Endodermal cell (in vitro differentiated cells): ENCODE data around the gene PTPN21. TPM values are rescaled to one million over a fixed set of nuclear protein-coding genes. Genes with fewer than 3 reads are reported as not detected.

ENCODE experiments used
- DNase-seq: peaks from one replicate; pipeline ENCODE4 v3.0.0-alpha.2; 2017
- H3K27ac ChIP-seq: 2 replicates; pipeline ENCODE4 v1.5.1; 2013; ENCODE audit warnings: mild to moderate bottlenecking, low read depth, low read length, moderate library complexity
- H3K27me3 ChIP-seq: 2 replicates; pipeline ENCODE4 v1.6.1; 2013; ENCODE audit warnings: mild to moderate bottlenecking, low read length, moderate library complexity; ENCODE audit not compliant: insufficient read depth, control insufficient read depth, poor library complexity, severe bottlenecking
- H3K36me3 ChIP-seq: 2 replicates; pipeline ENCODE4 v1.7.0; 2013; ENCODE audit warnings: mild to moderate bottlenecking, low read length, moderate library complexity; ENCODE audit not compliant: control insufficient read depth, insufficient read depth
- H3K4me1 ChIP-seq: one replicate; pipeline ENCODE4 v1.7.0; 2013; ENCODE audit warnings: low read length; ENCODE audit not compliant: control insufficient read depth, insufficient read depth
- H3K4me3 ChIP-seq: 2 replicates; pipeline ENCODE4 v1.5.1; 2013; ENCODE audit warnings: mild to moderate bottlenecking, low read length, moderate library complexity
- H3K9ac ChIP-seq: 2 replicates; pipeline ENCODE4 v1.6.1; 2013; ENCODE audit warnings: mild to moderate bottlenecking, low read length, moderate library complexity; ENCODE audit not compliant: poor library complexity, severe bottlenecking; ENCODE audit errors: extremely low read depth
- H3K9me3 ChIP-seq: 2 replicates; pipeline ENCODE4 v1.6.1; 2013; ENCODE audit warnings: mild to moderate bottlenecking, low read length, moderate library complexity; ENCODE audit not compliant: control insufficient read depth
- H3K27ac Mint-ChIP-seq: 2 replicates; pipeline ENCODE4 v1.8.0; 2020; ENCODE audit warnings: mixed read lengths
- H3K27me3 Mint-ChIP-seq: 2 replicates; pipeline ENCODE4 v1.8.0; 2021; ENCODE audit warnings: mild to moderate bottlenecking, mixed read lengths; ENCODE audit not compliant: insufficient read depth
- H3K36me3 Mint-ChIP-seq: 2 replicates; pipeline ENCODE4 v1.8.0; 2020; ENCODE audit warnings: low read depth, mixed read lengths
- H3K4me1 Mint-ChIP-seq: 2 replicates; pipeline ENCODE4 v1.8.0; 2020; ENCODE audit warnings: mixed read lengths
- H3K4me3 Mint-ChIP-seq: 2 replicates; pipeline ENCODE4 v1.8.0; 2020; ENCODE audit warnings: mild to moderate bottlenecking, moderate library complexity, mixed read lengths
- H3K9me3 Mint-ChIP-seq: 2 replicates; pipeline ENCODE4 v1.8.0; 2020; ENCODE audit warnings: mild to moderate bottlenecking, mixed read lengths
- CTCF ChIP-seq: fragments of 200-600 bp; sonication (generic); conservative IDR thresholded peaks from 2 replicates; pipeline ENCODE4 v1.5.0; 2021; ENCODE audit warnings: antibody characterized with exemption, mild to moderate bottlenecking
- WGBS, 2 experiments: methylation state at CpG; one replicate each; pipeline versions ENCODE4 v1.1.5 to v1.1.7; 2013; ENCODE audit warnings: missing lambda C conversion rate in 2 of 2, mixed read lengths in 1 of 2; ENCODE audit not compliant: insufficient coverage in 1 of 2, insufficient read length in 1 of 2; 5-methylcytosine and 5-hydroxymethylcytosine counted together
- total RNA-seq, 2 donors: library from RNA; stranded (reverse); fragmentation: NEBNext Ultra II Directional in 1 of 2; extraction: Animal tissue kit (Norgen Biotek cat#: 25700) in 1 of 2; gene quantifications; 2 replicates in 1 of 2; 3 replicates in 1 of 2; pipeline ENCODE4 v1.2.1, GENCODE V29; 2021

The PTPN21 gene
- total RNA-seq, 2 donors from 2014 or later, result 23.8 to 45.5 TPM

- no peak for TF ChIP-seq CTCF
- H3K4me1 Mint-ChIP-seq, result peaks cover 12% of the 10 kb centered on the region
- peaks cover 84% of the 10 kb centered on the region for H3K36me3 ChIP-seq
- H3K27me3 Mint-ChIP-seq, result no peaks in the 10 kb centered on the region
- DNase-seq, result no peak
- peaks cover 8% of the 10 kb centered on the region for H3K9me3 ChIP-seq
- H3K4me1 ChIP-seq, result no peaks in the 10 kb centered on the region
- no CpG with 5 or more reads among the region's 1 CpG for WGBS, 2 experiments
- no peaks in the 10 kb centered on the region for H3K27me3 ChIP-seq
- H3K4me3 ChIP-seq, result no peak overlapping the region
- peak overlapping the region; percentile 87 for H3K27ac Mint-ChIP-seq
- H3K27ac ChIP-seq, result no peak overlapping the region
- H3K9ac ChIP-seq, result peak overlapping the region; percentile 36
- no peaks in the 10 kb centered on the region for H3K9me3 Mint-ChIP-seq
- peaks cover 82% of the 10 kb centered on the region for H3K36me3 Mint-ChIP-seq
- H3K4me3 Mint-ChIP-seq, result no peak overlapping the region
Observed at GRCh38 chr14:88473791-88474190, 81.0 kb downstream of the PTPN21 start.

GRCh38 chr14:88470542-88471440 is 84.0 kb downstream of the PTPN21 start:
- Histone ChIP-seq H3K27me3 (no peaks in the 10 kb centered on the region), H3K4me3 (no peak overlapping the region), H3K27ac (no peak overlapping the region), H3K36me3 (peaks cover 83% of the 10 kb centered on the region), H3K9ac (no peak overlapping the region), H3K4me1 (no peaks in the 10 kb centered on the region), H3K9me3 (peaks cover 6% of the 10 kb centered on the region)
- no peak for DNase-seq
- H3K4me3 Mint-ChIP-seq, result no peak overlapping the region
- H3K36me3 Mint-ChIP-seq, result peaks cover 78% of the 10 kb centered on the region
- H3K4me1 Mint-ChIP-seq, result peaks cover 5% of the 10 kb centered on the region
- H3K27me3 Mint-ChIP-seq, result no peaks in the 10 kb centered on the region
- no peak for TF ChIP-seq CTCF
- no peak overlapping the region for H3K27ac Mint-ChIP-seq
- WGBS, 2 experiments, result 97 to 100% methylated on average over 4 to 6 of the region's 7 CpGs
- no peaks in the 10 kb centered on the region for H3K9me3 Mint-ChIP-seq

- Mint-ChIP-seq H3K27me3 (no peaks in the 10 kb centered on the region), H3K36me3 (peaks cover 80% of the 10 kb centered on the region), H3K27ac (no peak overlapping the region), H3K4me3 (no peak overlapping the region), H3K9me3 (no peaks in the 10 kb centered on the region), H3K4me1 (no peaks in the 10 kb centered on the region)
- Histone ChIP-seq H3K27ac (no peak overlapping the region), H3K4me1 (no peaks in the 10 kb centered on the region), H3K9me3 (peaks cover 4% of the 10 kb centered on the region), H3K36me3 (peaks cover 97% of the 10 kb centered on the region), H3K4me3 (no peak overlapping the region), H3K27me3 (no peaks in the 10 kb centered on the region), H3K9ac (no peak overlapping the region)
- TF ChIP-seq CTCF, result no peak
- 71 to 75% methylated on average over 1 of the region's 1 CpG for WGBS, 2 experiments
- DNase-seq, result no peak
Observed at GRCh38 chr14:88468406-88468805, 86.4 kb downstream of the PTPN21 start.
